H9 (cell line): Measurements from ENCODE around the gene XXYLT1. TPM values are rescaled to one million over a fixed set of nuclear protein-coding genes. Genes with fewer than 3 reads are reported as not detected.

Experiments
- DNase-seq: peaks from one replicate; pipeline ENCODE4 v3.0.0-alpha.2; 2017
- H2AFZ ChIP-seq: one replicate; pipeline ENCODE4 v1.6.1; 2013; ENCODE audit warnings: mild to moderate bottlenecking, low read length, control low read depth, moderate library complexity
- H2AK5ac ChIP-seq: 2 replicates; pipeline ENCODE4 v1.6.1; 2013; ENCODE audit warnings: low read length, control low read depth, mixed read lengths; ENCODE audit not compliant: insufficient read length
- H2BK120ac ChIP-seq: one replicate; pipeline ENCODE4 v1.6.1; 2013; ENCODE audit warnings: low read depth, mild to moderate bottlenecking, low read length, control low read depth, inconsistent platforms; ENCODE audit not compliant: poor library complexity, severe bottlenecking
- H2BK12ac ChIP-seq: 2 replicates; pipeline ENCODE4 v1.6.1; 2013; ENCODE audit warnings: low read length, control low read depth, mixed read lengths, low read depth; ENCODE audit not compliant: insufficient read length
- H2BK15ac ChIP-seq: 2 replicates; pipeline ENCODE4 v1.6.1; 2013; ENCODE audit warnings: low read depth, low read length, control low read depth
- H2BK20ac ChIP-seq: one replicate; pipeline ENCODE4 v1.6.1; 2013; ENCODE audit warnings: low read depth, mild to moderate bottlenecking, low read length, control low read depth, inconsistent platforms; ENCODE audit not compliant: poor library complexity, severe bottlenecking
- H2BK5ac ChIP-seq: 2 replicates; pipeline ENCODE4 v1.6.1; 2013; ENCODE audit warnings: low read length, control low read depth, mixed read lengths; ENCODE audit not compliant: insufficient read length
- H3K14ac ChIP-seq: 2 replicates; pipeline ENCODE4 v1.6.1; 2013; ENCODE audit warnings: low read length, control low read depth; ENCODE audit not compliant: insufficient read depth
- H3K18ac ChIP-seq: 2 replicates; pipeline ENCODE4 v1.6.1; 2013; ENCODE audit warnings: low read depth, mild to moderate bottlenecking, mixed read lengths, low read length, control low read depth; ENCODE audit not compliant: insufficient read length
- H3K23ac ChIP-seq: 2 replicates; pipeline ENCODE4 v1.6.1; 2013; ENCODE audit warnings: low read length, control low read depth, mixed read lengths, low read depth; ENCODE audit not compliant: insufficient read length
- H3K23me2 ChIP-seq: 2 replicates; pipeline ENCODE4 v1.6.1; 2013; ENCODE audit warnings: low read depth, mild to moderate bottlenecking, mixed read lengths, low read length, control low read depth; ENCODE audit not compliant: insufficient read length, poor library complexity, severe bottlenecking
- H3K27ac ChIP-seq: 2 replicates; pipeline ENCODE4 v1.5.1; 2013; ENCODE audit warnings: low read length, control low read depth, mixed read lengths, low read depth; ENCODE audit not compliant: insufficient read length
- H3K27me3 ChIP-seq: 2 replicates; pipeline ENCODE4 v1.6.1; 2013; ENCODE audit warnings: low read length, control low read depth, inconsistent platforms; ENCODE audit not compliant: insufficient read depth
- H3K4ac ChIP-seq: 2 replicates; pipeline ENCODE4 v1.6.1; 2013; ENCODE audit warnings: low read depth, mild to moderate bottlenecking, control low read depth, inconsistent platforms, low read length, moderate library complexity
- H3K4me1 ChIP-seq: 2 replicates; pipeline ENCODE4 v1.6.1; 2013; ENCODE audit warnings: low read length, control low read depth, inconsistent platforms; ENCODE audit not compliant: insufficient read depth
- H3K4me2 ChIP-seq: 2 replicates; pipeline ENCODE4 v1.6.1; 2013; ENCODE audit warnings: low read length, control low read depth, mixed read lengths; ENCODE audit not compliant: insufficient read length, insufficient read depth
- H3K56ac ChIP-seq: 2 replicates; pipeline ENCODE4 v1.6.1; 2013; ENCODE audit warnings: low read depth, mild to moderate bottlenecking, mixed read lengths, low read length, control low read depth; ENCODE audit not compliant: insufficient read length
- H3K79me1 ChIP-seq: 2 replicates; pipeline ENCODE4 v1.6.1; 2013; ENCODE audit warnings: low read depth, mild to moderate bottlenecking, moderate library complexity, low read length, control low read depth, inconsistent platforms; ENCODE audit not compliant: insufficient read depth, poor library complexity, severe bottlenecking
- H3K79me2 ChIP-seq: 2 replicates; pipeline ENCODE4 v1.6.1; 2013; ENCODE audit warnings: low read length, control low read depth, inconsistent platforms; ENCODE audit not compliant: insufficient read depth
- H3K9ac ChIP-seq: 2 replicates; pipeline ENCODE4 v1.6.1; 2013; ENCODE audit warnings: low read length, control low read depth, mixed read lengths; ENCODE audit not compliant: insufficient read length; ENCODE audit errors: extremely low read depth
- H3K9me3 ChIP-seq: one replicate; pipeline ENCODE4 v1.6.1; 2013; ENCODE audit warnings: low read depth, low read length, inconsistent platforms; ENCODE audit not compliant: control insufficient read depth
- H3T11ph ChIP-seq: one replicate; pipeline ENCODE4 v1.6.1; 2013; ENCODE audit warnings: mild to moderate bottlenecking, low read length, control low read depth, inconsistent platforms
- H4K20me1 ChIP-seq: one replicate; pipeline ENCODE4 v1.6.1; 2013; ENCODE audit not compliant: control insufficient read depth, insufficient read length, insufficient read depth
- H4K5ac ChIP-seq: 2 replicates; pipeline ENCODE4 v1.6.1; 2013; ENCODE audit warnings: low read depth, mild to moderate bottlenecking, mixed read lengths, low read length, control low read depth; ENCODE audit not compliant: insufficient read length
- H4K8ac ChIP-seq: replicated peaks from 2 replicates; pipeline ENCODE4 v1.6.1; 2013; ENCODE audit warnings: low read length, control low read depth, mixed read lengths, low read depth; ENCODE audit not compliant: insufficient read length
- H4K91ac ChIP-seq: 2 replicates; pipeline ENCODE4 v1.6.1; 2013; ENCODE audit warnings: low read depth, mild to moderate bottlenecking, moderate library complexity, mixed read lengths, low read length, control low read depth; ENCODE audit not compliant: insufficient read length
- H3K27ac Mint-ChIP-seq, 3 experiments: 2 replicates in 2 of 3; 3 replicates in 1 of 3; pipeline ENCODE4 v1.8.0; 2020 to 2021; ENCODE audit warnings: mixed read lengths in 3 of 3, mild to moderate bottlenecking in 1 of 3, moderate library complexity in 1 of 3
- H3K27me3 Mint-ChIP-seq: 2 replicates; pipeline ENCODE4 v1.8.0; 2021; ENCODE audit warnings: low read depth, mild to moderate bottlenecking, moderate library complexity, mixed read lengths
- H3K36me3 Mint-ChIP-seq, 3 experiments: 2 replicates in 2 of 3; 3 replicates in 1 of 3; pipeline ENCODE4 v1.8.0; 2020 to 2021; ENCODE audit warnings: low read depth in 3 of 3, mixed read lengths in 3 of 3; ENCODE audit not compliant: insufficient read depth in 1 of 3
- H3K4me1 Mint-ChIP-seq, 2 experiments: 2 replicates each; pipeline ENCODE4 v1.8.0; 2020; ENCODE audit warnings: mixed read lengths in 2 of 2
- H3K4me3 Mint-ChIP-seq, 2 experiments: 2 replicates in 1 of 2; 3 replicates in 1 of 2; pipeline ENCODE4 v1.8.0; 2020 to 2021; ENCODE audit warnings: mild to moderate bottlenecking in 2 of 2, mixed read lengths in 2 of 2, moderate library complexity in 1 of 2
- H3K9me3 Mint-ChIP-seq, 2 experiments: 2 replicates in 1 of 2; 3 replicates in 1 of 2; pipeline ENCODE4 v1.8.0; 2020; ENCODE audit warnings: mild to moderate bottlenecking in 2 of 2, mixed read lengths in 2 of 2, moderate library complexity in 1 of 2
- WGBS: extraction: QIAGEN DNeasy Blood & Tissue Kit; methylation state at CpG from one replicate; pipeline ENCODE4 v1.1.7; 2013; ENCODE audit warnings: missing lambda C conversion rate, low lambda C conversion rate, mixed read lengths; ENCODE audit not compliant: insufficient read length; ENCODE audit errors: extremely low coverage; 5-methylcytosine and 5-hydroxymethylcytosine counted together
- total RNA-seq: library from RNA; stranded (reverse); gene quantifications from 2 replicates; pipeline ENCODE4 v1.2.1, GENCODE V29; 2021
- TF ChIP-seq, protein P1 (sequence below): fragments of 200-600 bp; sonication (generic); conservative IDR thresholded peaks from 3 replicates; pipeline ENCODE4 v1.8.0; 2021; ENCODE audit warnings: antibody characterized with exemption, mild to moderate bottlenecking

XXYLT1 gene
- total RNA-seq, 1 experiment from 2014 or later, result 22.7 TPM

GRCh38 chr3:195143221-195143620 lies 127.7 kb downstream of the XXYLT1 start:
- Histone ChIP-seq H3K9ac (no peak overlapping the region), H3K27ac (no peak overlapping the region), H2BK12ac (no peak overlapping the region), H2AFZ (no peak overlapping the region), H3T11ph (no peak overlapping the region), H2BK15ac (no peak overlapping the region), H3K23ac (no peak overlapping the region), H3K9me3 (no peaks in the 10 kb centered on the region), H3K4me2 (no peak overlapping the region), H3K23me2 (no peaks in the 10 kb centered on the region), H3K27me3 (no peaks in the 10 kb centered on the region), H2BK120ac (no peak overlapping the region), H3K56ac (no peak overlapping the region), H4K91ac (no peak overlapping the region), H2BK5ac (no peak overlapping the region), H3K79me2 (no peaks in the 10 kb centered on the region), H2BK20ac (no peak overlapping the region), H4K5ac (no peak overlapping the region), H3K18ac (no peak overlapping the region), H2AK5ac (no peak overlapping the region), H3K4ac (no peak overlapping the region), H3K4me1 (no peaks in the 10 kb centered on the region), H4K8ac (no peak overlapping the region), H3K79me1 (no peaks in the 10 kb centered on the region), H3K14ac (no peak overlapping the region), H4K20me1 (no peaks in the 10 kb centered on the region)
- TF ChIP-seq, protein P1, sequence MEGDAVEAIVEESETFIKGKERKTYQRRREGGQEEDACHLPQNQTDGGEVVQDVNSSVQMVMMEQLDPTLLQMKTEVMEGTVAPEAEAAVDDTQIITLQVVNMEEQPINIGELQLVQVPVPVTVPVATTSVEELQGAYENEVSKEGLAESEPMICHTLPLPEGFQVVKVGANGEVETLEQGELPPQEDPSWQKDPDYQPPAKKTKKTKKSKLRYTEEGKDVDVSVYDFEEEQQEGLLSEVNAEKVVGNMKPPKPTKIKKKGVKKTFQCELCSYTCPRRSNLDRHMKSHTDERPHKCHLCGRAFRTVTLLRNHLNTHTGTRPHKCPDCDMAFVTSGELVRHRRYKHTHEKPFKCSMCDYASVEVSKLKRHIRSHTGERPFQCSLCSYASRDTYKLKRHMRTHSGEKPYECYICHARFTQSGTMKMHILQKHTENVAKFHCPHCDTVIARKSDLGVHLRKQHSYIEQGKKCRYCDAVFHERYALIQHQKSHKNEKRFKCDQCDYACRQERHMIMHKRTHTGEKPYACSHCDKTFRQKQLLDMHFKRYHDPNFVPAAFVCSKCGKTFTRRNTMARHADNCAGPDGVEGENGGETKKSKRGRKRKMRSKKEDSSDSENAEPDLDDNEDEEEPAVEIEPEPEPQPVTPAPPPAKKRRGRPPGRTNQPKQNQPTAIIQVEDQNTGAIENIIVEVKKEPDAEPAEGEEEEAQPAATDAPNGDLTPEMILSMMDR, result no peak
- WGBS, result no CpG with 5 or more reads among the region's 5 CpGs
- Mint-ChIP-seq H3K4me1 (peaks cover 0 to 6% of the 10 kb centered on the region in 2 experiments; a peak in 1 of 4 replicates), H3K27ac (no peak overlapping the region), H3K4me3 (no peak overlapping the region), H3K27me3 (no peaks in the 10 kb centered on the region), H3K9me3 (peaks cover 3 to 11% of the 10 kb centered on the region in 2 experiments), H3K36me3 (peaks cover 23 to 25% (median 23%) of the 10 kb centered on the region in 3 experiments)
- no peak for DNase-seq
